ENCODE results near the gene EHMT1.

DNA sequence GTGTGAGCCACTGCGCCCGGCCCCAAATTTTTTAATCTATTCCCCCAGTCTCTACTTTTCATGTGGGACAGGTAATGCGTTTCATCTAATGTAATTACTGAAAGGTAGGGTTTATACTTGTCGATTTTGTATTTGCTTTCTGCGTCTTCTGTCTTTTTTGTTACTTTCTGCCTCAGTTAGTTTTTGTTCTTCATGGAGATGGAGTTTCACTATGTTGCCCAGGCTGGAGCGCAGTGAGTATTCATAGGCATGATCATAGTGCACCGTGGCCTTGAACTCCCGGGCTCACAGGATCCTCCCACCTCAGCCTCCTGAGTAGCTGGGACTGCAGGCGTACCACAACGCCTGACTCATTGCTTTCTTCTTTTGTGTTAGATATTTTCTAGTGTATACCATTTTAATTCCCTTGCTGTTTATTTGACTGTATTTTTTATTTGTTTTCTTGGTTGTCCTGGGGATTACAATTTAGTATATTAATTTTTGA, 23.4 kb downstream of the EHMT1 start:
- TF ChIP-seq, protein P1, sequence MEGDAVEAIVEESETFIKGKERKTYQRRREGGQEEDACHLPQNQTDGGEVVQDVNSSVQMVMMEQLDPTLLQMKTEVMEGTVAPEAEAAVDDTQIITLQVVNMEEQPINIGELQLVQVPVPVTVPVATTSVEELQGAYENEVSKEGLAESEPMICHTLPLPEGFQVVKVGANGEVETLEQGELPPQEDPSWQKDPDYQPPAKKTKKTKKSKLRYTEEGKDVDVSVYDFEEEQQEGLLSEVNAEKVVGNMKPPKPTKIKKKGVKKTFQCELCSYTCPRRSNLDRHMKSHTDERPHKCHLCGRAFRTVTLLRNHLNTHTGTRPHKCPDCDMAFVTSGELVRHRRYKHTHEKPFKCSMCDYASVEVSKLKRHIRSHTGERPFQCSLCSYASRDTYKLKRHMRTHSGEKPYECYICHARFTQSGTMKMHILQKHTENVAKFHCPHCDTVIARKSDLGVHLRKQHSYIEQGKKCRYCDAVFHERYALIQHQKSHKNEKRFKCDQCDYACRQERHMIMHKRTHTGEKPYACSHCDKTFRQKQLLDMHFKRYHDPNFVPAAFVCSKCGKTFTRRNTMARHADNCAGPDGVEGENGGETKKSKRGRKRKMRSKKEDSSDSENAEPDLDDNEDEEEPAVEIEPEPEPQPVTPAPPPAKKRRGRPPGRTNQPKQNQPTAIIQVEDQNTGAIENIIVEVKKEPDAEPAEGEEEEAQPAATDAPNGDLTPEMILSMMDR (IDR thresholded peaks at IDR 0.05): no peak
- no peak for TF ChIP-seq POLR2A (IDR thresholded peaks at IDR 0.05; ENCODE audit: low read depth)
- no peak for TF ChIP-seq EP300 (IDR thresholded peaks at IDR 0.05)

All from esophagus muscularis mucosa (tissue), 4 donors.